GM21447 (cell line): ENCODE results near the gene MGAT5.

Experiments
- ATAC-seq: cut with Tn5 transposase; IDR thresholded peaks from one replicate; pipeline ENCODE4 v1.9.1; 2021; ENCODE audit not compliant: unreplicated experiment

The MGAT5 gene

DNA sequence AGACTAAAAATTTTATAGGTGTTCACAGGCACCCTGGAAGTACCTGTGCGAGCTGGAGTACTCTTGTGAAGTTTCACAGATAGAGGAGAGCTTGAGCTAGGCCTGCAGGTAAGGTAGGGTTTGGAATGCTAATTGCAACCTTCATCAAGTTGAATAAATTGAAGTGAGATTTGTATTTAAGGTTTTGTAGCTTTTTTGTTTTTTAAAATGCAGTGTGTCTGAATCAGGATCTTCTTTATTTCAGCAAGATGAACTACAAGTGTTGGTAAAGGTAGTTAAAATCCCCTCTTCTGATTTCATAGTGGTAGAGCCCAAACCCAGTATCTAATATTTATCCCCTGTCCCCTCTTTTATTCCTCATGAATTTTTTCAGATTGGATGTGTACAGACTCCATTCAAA lies 45.5 kb downstream of the MGAT5 start:
- ATAC-seq = no peak

DNA sequence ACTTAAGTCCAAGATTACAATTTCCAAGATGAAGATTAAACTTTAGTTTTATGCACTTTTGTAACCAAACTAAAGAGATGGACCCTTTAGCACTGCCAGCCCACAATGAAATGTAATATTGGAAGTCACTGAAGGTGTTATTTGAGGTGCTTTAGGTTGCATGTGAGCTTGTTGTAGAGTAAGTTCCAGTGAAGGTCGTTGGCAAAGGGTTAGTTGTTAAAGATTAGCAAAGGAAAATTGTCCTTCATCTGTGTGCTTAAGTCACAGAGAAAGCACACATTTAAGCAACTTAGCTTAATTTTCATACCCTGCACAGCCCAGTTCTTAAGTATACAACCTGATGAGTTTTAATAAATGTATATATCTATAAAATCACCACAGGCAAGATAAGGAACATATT lies 46.7 kb downstream of the MGAT5 start:
- ATAC-seq = no peak

DNA sequence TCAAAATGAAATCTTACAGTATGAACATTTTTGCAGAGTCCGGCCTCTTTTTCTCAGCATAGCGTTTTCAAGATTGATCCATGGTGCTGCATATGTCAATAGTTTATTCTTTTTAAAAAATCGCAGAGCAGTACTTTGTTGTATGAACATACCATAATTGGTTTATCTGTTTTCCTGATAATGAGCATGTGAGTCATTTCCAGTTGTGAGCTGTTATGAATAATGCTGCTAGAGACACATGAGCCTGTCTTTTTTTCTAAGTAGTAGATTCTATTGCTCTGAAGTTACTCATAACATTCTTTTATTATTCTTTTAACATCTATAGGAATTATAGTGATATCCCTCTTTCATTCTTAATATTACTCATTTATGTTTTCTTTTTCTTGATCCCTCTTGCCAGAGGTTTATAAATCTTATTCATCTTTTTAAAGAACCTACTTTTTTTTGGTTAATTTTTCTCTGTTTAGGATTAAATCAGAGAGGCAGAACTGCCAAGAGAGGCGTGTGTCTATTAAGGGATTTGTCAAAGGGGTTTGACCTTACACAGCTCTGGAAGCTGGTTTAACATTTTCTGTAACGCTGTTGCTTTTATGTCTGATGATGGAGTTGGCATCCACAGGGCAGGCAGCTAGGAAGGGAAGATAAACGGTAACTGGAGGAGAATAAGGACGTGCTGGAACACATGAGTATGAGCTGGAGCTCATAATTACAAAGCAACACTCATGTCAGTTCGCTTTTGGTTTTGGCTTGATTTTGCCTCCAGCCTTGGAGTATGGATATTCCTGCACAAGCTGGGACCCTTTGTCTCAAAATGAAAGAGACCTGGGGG lies 47.4 kb downstream of the MGAT5 start:
- ATAC-seq = no peak

DNA sequence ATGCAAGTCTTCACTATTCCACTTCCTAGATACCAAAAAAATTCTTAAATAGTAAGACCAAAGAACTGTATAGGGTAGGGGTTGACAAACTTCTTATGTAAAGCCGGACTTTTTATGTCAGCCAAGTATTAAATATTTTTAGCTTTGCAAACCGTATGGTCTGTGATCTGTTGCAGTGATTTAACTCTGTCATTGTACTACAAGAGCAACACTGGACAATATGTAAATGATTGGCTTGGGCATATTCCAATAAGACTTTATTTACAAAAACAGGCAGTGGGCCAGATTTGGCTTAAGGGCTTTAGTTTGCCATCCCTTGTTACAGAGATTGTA lies 48.0 kb downstream of the MGAT5 start:
- ATAC-seq = no peak

DNA sequence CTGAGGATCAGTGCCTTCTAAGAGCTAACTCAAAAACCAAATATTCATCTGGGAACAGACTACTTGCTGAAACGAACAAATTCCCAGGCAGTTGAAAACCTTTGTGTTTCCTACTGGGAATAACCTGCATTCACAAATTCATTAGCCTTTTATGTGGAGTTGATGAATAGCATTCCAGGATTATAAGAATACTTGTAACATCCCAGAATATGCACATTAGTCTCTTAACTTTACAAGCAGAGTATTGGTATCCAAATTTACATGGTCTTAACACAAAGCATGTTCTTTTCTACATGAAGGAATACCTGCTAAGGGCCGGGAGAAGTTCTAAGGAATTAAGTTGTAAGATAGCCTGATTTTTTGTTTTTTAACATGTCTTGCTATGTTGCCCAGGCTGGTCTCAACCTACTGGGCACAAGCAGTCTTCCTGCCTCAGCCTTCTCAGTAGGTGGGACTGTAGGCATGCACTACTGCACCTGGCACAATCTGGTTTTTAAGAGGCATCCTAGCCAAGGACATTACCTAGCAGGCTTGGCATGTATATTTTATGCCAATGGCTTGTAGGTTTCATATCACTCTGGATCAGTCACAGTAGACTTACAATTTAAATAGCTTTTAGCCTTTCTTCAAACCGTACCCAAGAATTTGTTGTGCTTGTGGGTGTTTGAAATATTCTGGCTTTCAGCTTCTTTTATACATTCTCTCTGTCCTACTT lies 50.7 kb downstream of the MGAT5 start:
- ATAC-seq = no peak

DNA sequence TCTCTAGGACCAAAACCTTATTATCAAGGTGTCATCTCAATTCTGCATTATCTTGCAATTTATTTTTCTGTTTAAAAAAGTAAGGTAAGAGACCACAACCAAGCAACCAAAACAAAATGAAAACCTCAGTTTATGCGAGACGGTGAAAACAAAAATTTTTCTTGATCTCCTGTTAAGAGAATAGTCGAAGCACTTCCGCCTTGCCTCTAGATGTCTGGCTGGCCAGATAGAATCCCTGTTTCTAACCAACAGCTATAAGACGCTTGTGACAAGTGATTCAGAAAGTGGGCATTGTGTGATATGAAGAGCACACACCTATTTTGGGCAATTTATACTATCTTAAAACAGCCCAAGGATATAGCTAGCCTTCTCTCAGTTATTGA lies 51.2 kb downstream of the MGAT5 start:
- no peak for ATAC-seq

DNA sequence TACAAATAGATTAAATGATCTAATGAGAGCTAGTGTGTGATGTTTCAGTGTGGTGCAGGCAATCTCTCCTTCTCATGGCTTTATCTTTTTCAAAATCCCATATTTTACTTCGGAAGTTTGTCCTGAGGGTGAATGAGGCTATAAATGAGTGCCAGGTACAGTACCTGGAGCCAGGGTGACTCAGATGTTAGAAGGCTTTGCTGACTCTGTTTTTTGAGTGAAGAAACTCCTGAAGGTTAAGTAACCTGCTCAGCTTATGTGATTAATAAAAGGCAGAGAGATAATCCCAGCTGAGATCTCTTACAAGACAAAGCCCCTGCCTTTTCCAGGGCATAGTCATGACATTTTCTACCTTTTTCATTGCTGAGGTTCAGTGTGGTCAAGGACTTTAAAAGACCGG lies 52.6 kb downstream of the MGAT5 start:
- ATAC-seq = no peak

DNA sequence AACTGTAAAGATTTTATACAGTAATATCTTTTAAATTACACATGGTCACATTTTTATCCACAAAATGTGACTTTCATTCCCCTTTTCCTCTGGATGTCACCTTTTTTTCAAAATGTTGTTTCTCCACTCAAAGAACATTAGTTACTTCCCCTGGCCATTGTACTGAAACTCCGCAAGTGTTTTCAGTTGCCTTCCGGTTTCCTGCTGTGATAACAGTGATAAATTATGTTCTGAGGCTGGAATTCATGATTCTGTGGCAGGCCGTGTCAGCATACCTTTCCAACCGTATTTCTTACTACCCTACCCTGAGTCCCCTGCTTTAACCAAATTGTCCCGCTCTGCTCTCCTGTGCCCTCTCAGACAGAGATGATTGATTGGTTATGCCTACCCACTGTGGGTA lies 53.5 kb downstream of the MGAT5 start:
- ATAC-seq = no peak

DNA sequence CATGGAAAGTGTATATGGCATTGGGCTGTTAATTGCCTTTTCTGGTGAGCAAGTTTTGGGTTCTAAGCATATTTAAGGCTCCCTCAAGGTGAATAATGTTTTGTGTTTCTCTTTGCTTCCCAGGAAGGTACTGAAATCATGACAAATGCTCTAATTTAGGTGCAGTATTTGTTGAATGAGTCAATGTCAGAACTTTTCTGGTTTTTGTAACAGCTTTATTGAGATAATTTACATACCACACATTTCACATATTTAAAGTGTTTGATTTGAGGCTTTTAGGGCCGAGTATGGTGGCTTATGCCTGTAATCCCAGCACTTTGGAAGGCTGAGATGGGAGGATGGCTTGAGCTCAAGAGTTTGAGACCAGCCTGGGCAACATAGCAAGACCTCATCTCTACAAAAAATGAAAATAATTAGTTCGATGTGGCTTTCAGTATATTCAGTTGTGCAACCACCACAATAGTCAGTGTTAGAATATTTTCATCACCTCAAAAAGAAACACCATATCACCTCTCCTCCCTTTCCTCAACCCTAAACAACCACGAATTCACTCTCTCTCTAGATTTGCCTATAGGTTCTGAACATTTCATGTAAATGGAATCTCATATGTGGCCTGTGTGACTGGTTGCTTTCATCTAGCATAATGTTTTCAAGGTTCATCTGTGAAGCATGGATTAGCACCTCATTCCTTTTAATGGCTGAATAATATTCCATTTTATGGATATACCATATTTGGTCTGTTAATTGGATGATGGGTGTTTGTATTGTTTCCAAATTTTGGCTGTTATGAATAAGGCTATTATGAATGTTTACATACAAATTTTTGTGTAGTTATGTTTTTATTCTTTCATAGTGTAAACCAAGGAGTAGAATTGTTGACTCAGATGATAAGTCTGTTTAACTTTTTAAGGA lies 54.9 kb downstream of the MGAT5 start:
- no peak for ATAC-seq

DNA sequence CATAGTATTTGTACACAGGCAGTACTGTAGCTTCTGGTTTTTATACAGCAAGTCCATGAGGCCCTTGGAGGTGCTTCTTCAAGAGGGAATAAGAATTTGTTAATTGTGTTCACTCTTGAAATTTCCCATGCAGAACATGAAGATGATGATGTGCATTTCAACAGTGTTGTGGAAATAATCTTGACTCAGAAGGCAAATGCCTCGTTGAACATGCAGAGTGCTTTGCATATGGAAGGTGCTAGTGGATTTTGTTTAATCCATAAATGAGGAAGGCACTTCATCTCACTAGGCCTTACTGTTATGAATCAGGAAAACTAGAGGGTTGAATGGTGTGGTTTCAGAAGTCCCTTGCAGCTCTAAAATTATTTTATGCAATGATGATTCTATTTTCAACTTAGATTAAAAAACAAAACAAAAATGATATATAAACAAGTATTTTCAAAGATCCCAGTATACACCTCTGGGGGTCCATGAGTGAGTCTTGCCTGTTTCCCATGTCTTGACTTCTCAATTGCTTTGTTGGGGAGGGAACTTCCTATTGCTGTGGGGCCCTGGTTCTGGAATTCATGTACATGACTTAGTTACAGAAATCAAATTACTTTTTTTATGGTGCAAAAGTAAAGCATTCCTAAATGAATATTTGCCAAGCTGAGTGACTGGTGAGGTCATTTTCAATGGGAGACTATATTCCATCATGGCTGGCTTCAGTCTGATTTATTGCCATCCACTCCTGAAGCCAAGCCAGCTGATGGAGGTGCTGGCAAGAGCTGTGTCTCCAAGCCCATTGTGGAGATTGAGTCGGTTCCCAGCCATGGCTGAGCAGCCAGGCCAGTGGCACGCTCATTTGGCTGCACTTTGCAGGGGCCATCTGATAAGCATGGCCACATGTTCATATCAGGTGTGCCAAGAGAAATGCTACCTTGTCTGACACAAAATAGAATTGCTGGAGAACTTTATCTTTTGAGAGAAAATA lies 56.5 kb downstream of the MGAT5 start:
- no peak for ATAC-seq

DNA sequence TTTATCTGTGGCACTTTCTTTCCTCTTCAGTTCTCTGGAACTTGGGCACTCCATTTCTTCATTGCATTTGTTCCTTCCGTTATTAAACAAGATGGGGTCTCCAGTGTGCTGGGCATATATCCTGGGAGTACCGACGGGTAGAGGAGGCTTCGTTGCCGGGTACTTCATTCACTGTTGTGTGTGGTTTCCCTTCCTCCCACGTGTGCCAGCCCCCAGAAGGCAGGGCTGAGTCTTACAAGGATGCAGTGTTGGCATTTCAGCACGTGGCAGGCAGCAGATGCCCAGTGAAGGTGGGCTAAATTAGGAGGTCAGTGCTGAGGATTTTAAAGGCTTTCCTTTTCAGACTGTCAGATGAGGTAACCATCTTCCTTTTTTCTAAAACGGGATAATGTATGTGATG lies 58.6 kb downstream of the MGAT5 start:
- no peak for ATAC-seq

DNA sequence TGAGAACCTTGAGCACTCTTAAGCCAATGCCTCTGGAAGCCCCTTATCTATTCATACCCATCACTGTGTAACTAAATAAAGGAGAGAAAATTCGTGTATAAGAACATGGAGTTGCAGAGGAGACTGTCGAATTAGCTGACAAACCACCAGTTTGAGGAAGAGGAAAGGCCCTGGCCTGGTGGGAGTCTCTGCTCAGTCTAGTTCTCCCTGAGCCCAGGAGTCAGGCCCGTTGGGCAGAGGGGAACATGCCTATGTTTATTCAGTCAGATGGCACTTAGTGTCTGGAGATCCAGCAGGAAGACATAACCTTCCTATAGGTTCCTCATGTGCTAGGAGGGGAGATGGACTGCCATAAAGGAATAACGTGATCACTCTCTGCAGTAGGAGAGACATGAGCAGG lies 60.3 kb downstream of the MGAT5 start:
- ATAC-seq = no peak

DNA sequence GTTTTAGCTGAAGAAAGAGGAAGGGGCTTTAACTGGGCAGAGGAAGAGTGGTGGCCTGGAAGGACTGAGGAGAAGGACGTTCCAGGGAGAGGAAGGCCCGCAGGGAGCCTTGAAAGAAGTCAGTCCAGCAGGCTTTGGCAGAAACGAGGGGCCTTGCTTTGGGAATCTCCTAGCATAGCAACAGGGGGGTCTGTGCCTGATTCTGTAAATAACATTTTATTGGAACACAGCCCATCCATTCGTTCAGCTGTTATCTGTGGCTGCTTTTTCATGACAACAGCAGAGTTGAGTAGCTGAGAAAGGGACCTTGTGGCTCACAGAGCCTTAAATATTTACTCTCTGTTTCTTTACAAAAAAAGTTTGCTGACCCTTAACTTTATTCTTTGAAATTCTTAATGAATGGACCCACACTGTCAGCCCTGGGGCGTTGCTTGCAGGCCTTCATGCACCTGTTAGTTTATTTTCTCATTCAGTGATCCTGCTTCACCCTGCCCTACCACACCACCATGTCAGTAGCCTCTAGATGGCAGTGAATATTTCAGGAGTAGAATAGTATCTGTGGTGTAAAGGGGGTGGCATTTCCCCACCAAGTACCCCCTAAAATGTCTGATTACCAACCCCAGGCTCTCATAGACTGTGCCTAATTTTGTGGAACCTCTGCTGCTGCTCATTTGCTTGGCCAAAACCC lies 61.0 kb downstream of the MGAT5 start:
- no peak for ATAC-seq

DNA sequence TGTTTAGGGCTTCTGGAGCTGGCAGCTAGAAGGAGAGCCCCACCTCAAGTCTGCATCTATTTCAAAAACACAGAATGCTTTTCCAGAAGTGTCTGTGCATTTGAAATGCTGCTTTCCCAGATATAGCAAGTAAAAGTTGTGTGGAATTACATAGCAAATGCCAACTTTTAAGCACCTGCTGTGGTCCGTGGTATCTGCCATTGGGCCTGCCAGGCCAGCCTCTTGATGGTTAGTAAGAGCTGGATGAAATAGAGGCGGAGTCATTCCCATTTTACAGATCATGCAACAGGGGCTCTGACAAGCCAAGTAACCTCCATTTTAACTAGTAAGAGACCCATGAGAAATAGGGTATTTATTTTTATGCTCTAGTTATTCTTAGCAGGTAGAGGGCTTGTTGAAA lies 61.6 kb downstream of the MGAT5 start:
- no peak for ATAC-seq

DNA sequence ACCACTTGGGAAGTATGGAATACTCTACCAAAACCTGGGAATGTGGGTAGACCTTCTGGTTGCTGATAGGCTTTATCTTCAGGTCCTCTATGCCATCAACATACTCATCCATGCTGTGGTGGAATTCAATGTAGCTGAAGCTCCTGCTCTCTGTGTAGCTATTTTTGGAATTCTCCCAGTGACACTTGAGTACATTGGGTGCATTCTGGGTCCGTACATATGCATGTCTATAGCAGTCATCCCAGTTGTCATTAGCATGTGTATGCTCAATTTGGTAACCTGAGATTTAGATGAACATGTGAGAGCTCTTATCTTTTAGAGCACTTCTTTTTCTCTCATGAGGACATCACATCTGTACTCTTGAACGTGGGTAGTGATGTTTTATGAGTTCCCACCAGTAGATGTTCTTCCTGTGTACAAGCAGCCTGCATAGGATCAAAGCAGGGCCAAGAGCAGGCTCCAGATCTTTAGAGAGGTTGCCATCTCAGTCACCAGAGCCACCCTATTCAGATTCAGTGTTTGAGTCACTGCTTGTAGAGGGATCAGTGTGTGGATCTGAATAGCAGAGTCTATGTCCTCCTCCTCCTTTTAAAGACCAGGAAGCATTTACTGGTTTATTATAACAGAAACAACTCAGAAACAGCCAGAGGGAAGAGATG lies 65.9 kb downstream of the MGAT5 start:
- no peak for ATAC-seq

DNA sequence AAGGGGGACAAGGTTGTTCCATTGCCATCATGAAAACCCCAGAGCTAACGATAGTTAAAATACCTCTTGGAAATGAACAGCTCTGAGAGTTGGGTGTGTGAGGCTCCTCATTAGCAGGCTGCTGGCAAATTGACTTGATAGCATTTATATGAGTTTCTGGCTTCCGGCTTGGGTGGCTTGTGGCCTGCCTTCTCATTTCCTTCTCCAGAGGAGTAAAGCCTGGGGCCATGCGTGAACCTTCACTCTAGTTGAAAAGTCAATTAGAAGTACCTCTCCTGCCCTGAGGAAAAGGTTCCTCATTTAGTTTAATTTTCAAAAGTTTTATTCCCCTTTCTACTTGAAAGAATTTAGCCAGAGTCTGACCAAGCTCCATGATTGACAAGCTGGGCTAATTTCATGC lies 67.1 kb downstream of the MGAT5 start:
- no peak for ATAC-seq

DNA sequence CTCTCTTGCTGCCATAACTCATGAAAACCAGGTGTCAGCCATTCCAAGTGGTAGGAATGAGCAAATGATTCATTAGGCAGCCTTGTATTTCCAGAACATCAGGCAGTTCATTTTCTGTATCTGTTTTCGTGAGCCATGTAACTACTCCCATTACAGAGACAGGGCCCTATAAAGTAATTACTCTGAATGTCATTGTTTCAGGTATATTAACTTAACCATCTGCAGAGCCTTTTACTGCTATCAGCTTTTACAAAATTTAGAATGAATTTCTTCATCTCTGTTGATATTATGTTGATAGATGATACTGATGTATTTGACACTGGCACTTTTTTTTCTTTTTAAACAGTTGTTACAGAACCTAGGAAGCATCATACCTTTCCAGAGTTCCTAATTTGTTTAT lies 69.9 kb downstream of the MGAT5 start:
- no peak for ATAC-seq

DNA sequence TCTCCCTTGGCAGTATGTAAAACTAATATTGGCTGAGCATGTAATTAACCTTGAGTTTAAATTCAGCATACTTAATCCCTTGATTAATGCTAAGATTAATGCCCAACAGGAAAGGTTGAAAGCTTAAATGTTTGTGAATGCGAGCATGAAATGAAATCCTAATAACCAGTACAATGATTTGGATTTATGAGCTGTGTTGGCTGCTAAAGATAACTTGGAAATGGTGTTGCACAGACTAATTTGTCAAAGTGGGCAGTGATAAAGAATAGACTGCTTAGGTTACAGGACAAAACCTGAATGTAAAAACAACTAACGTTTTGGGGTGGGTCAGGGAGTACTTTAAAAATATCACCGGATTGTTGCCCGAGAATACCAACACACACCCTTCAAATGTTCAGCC lies 70.6 kb downstream of the MGAT5 start:
- ATAC-seq = no peak

DNA sequence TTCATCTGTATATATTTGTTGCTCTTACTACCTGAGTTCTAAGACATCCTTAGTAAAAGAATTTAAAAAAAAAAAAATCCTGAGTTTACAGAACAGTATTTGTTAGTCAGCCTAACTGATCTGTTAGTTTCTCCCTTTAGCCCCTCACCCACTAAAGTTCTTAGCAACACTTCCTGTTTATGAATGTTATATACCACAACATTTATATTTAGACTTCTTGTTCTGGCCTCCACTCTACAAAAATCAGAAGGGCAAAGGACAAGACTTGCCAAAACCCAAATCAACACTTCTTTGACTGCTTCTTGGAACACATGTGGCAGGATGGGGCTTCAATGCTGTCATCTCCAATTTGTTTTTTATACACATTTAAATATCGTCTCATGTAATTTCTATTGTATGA lies 71.1 kb downstream of the MGAT5 start:
- peak; percentile 86 for ATAC-seq

DNA sequence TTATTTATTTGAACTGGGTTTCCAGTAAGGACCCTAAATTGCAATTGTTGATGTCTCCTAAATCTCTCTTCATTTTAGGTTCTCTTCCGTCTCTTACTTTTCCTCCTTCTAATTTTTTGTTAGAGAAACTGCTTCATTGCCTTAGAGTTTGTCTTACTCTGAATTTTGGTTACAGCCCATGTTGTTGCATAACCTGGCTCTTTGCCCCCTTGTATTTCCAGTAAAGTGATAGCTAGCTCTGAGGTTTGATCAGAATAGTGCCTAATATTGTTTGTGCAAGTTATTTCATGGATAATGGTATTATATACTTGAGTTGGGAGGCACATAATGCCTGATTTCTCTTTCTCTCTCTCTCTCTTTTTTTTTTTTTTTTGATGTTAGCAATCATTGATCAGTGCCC lies 71.8 kb downstream of the MGAT5 start:
- no peak for ATAC-seq
